AG08395 (cell line): ENCODE data around the gene ZMAT3.
"Not testable (repeated sequence)": the region's sequence is repeated elsewhere in the genome, so short reads cannot be mapped to it uniquely, and the experiment has no call there.

Source experiments
- DNase-seq: peaks from one replicate; pipeline ENCODE4 v3.0.0; 2012; ENCODE audit warnings: mixed read lengths, low spot score

ZMAT3 gene

GRCh38 chr3:179071323-179072099 lies at the start of gene ZMAT3:
TSS of gene ZMAT3 (minus strand) at chr3:179071809. CDS start at chr3:179067752, 4,057 bp downstream.
- peak; percentile 95 for DNase-seq

- DNase-seq: no peak
Measured at GRCh38 chr3:179116816-179117215, 45.2 kb upstream of the ZMAT3 start.

GRCh38 chr3:179115444-179115843 lies 43.8 kb upstream of the ZMAT3 start:
- not testable (repeated sequence) for DNase-seq

GRCh38 chr3:179113903-179114302 lies 42.3 kb upstream of the ZMAT3 start:
- no peak for DNase-seq

- DNase-seq: peak; percentile 27
Measured at GRCh38 chr3:179108086-179108485, 36.5 kb upstream of the ZMAT3 start.

- DNase-seq: no peak
Measured at GRCh38 chr3:179107617-179108016, 36.0 kb upstream of the ZMAT3 start.

- no peak for DNase-seq
Measured at GRCh38 chr3:179105881-179106280, 34.3 kb upstream of the ZMAT3 start.

- peak; percentile 15 for DNase-seq
Measured at GRCh38 chr3:179100652-179101051, 29.0 kb upstream of the ZMAT3 start.

GRCh38 chr3:179098388-179099077 lies 26.9 kb upstream of the ZMAT3 start:
- peak; percentile 43 for DNase-seq

- DNase-seq: no peak
Measured at GRCh38 chr3:179093807-179094206, 22.2 kb upstream of the ZMAT3 start.

GRCh38 chr3:179091113-179091512 lies 19.5 kb upstream of the ZMAT3 start:
- DNase-seq: no peak

- DNase-seq: no peak
Measured at GRCh38 chr3:179088306-179088705, 16.7 kb upstream of the ZMAT3 start.

- no peak for DNase-seq
Measured at GRCh38 chr3:179083977-179084376, 12.4 kb upstream of the ZMAT3 start.

GRCh38 chr3:179082416-179082815 lies 10.8 kb upstream of the ZMAT3 start:
- DNase-seq: no peak

GRCh38 chr3:179081885-179082284 lies 10.3 kb upstream of the ZMAT3 start:
- no peak for DNase-seq

GRCh38 chr3:179079537-179079936 lies 7.9 kb upstream of the ZMAT3 start:
- DNase-seq: no peak

GRCh38 chr3:179076243-179077027 lies 4.8 kb upstream of the ZMAT3 start:
- DNase-seq: no peak

GRCh38 chr3:179074656-179075055 lies 3.0 kb upstream of the ZMAT3 start:
- no peak for DNase-seq

- DNase-seq: no peak
Measured at GRCh38 chr3:179073816-179074215, 2.2 kb upstream of the ZMAT3 start.

- DNase-seq: peak; percentile 35
Measured at GRCh38 chr3:179072100-179072438, 460 bp upstream of the ZMAT3 start.

GRCh38 chr3:179071027-179071322 lies 634 bp downstream of the ZMAT3 start:
- DNase-seq: no peak

- DNase-seq: peak; percentile 25
Measured at GRCh38 chr3:179069762-179070390, 1.7 kb downstream of the ZMAT3 start.
